K562 (cell line): ENCODE data around the gene TMED6. TPM values are rescaled to one million over a fixed set of nuclear protein-coding genes. Genes with fewer than 3 reads are reported as not detected.

Experiments used
- ARID2 ChIP-seq: fragments of 450-650 bp; IDR thresholded peaks from 2 replicates; pipeline ENCODE4 v1.6.1; 2017; ENCODE audit warnings: antibody characterized with exemption, mild to moderate bottlenecking
- C11orf30 ChIP-seq: fragments of 450-650 bp; IDR thresholded peaks from 2 replicates; pipeline ENCODE4 v1.6.1; 2016; ENCODE audit warnings: low read depth, mild to moderate bottlenecking
- CREB1 ChIP-seq, 2 experiments: sonication (generic) in 1 of 2; formaldehyde crosslinking in 1 of 2; IDR thresholded peaks; 2 replicates each; pipeline versions ENCODE4 v1.6.1 to v1.8.0; 2012 to 2022; ENCODE audit warnings: inconsistent platforms in 1 of 2, mild to moderate bottlenecking in 1 of 2, missing genetic modification reagents in 1 of 2, moderate library complexity in 1 of 2
- CSDE1 ChIP-seq, 2 experiments: fragments of 450-650 bp; IDR thresholded peaks; 2 replicates each; pipeline ENCODE4 v1.6.1; 2016; ENCODE audit warnings: mild to moderate bottlenecking in 1 of 2
- EWSR1 ChIP-seq: fragments of 450-650 bp; IDR thresholded peaks from 2 replicates; pipeline ENCODE4 v1.6.1; 2018; ENCODE audit warnings: borderline replicate concordance, mild to moderate bottlenecking, low read depth, moderate library complexity; ENCODE audit not compliant: partially characterized antibody
- FOXM1 ChIP-seq, 2 experiments: fragments of 450-650 bp in 1 of 2; sonication (generic) in 1 of 2; formaldehyde crosslinking in 1 of 2; IDR thresholded peaks; 2 replicates each; pipeline versions ENCODE4 v1.6.1 to v1.9.0; 2017 to 2022; ENCODE audit warnings: low read depth in 2 of 2, mild to moderate bottlenecking in 2 of 2, missing genetic modification reagents in 1 of 2, moderate library complexity in 1 of 2
- HEY1 ChIP-seq: fragments of 250-450 bp; sonication (Bioruptor Pico); IDR thresholded peaks from 2 replicates; pipeline ENCODE4 v1.5.0; 2020; ENCODE audit warnings: mild to moderate bottlenecking, moderate library complexity, borderline replicate concordance
- KDM1A ChIP-seq, 2 experiments: fragments of 450-650 bp; IDR thresholded peaks; 2 replicates each; pipeline ENCODE4 v1.6.1; 2016; ENCODE audit warnings: mild to moderate bottlenecking in 2 of 2
- NRF1 ChIP-seq, 2 experiments: fragments of 450-650 bp; IDR thresholded peaks in 1 of 2; conservative IDR thresholded peaks in 1 of 2; 2 replicates each; pipeline ENCODE4 v1.6.1; 2014; ENCODE audit warnings: mild to moderate bottlenecking in 2 of 2
- PTTG1 ChIP-seq: fragments of 450-650 bp; IDR thresholded peaks from 2 replicates; pipeline ENCODE4 v1.6.1; 2016; ENCODE audit warnings: low read depth, mild to moderate bottlenecking, missing genetic modification characterization, missing compliant biosample characterization
- RBFOX2 ChIP-seq: fragments of 200-400 bp; formaldehyde crosslinking; IDR thresholded peaks from 2 replicates; pipeline ENCODE4 v1.6.1; 2017; ENCODE audit warnings: low read depth, mild to moderate bottlenecking, low read length, moderate library complexity
- RBM25 ChIP-seq: fragments of 200-400 bp; formaldehyde crosslinking; IDR thresholded peaks from 2 replicates; pipeline ENCODE4 v1.6.1; 2018; ENCODE audit warnings: low read length, low read depth, moderate library complexity; ENCODE audit not compliant: severe bottlenecking
- SP1 ChIP-seq: sonication (generic); formaldehyde crosslinking; IDR thresholded peaks from 2 replicates; pipeline ENCODE4 v1.8.1; 2022; ENCODE audit warnings: mild to moderate bottlenecking, missing genetic modification reagents
- SREBF1 ChIP-seq: fragments of 150-350 bp; IDR thresholded peaks from 2 replicates; pipeline ENCODE4 v1.6.1; 2014; ENCODE audit warnings: antibody characterized with exemption, low read depth, low read length, borderline replicate concordance
- TCF3 ChIP-seq: sonication (generic); formaldehyde crosslinking; IDR thresholded peaks from 2 replicates; pipeline ENCODE4 v1.4.0; 2020; ENCODE audit warnings: mild to moderate bottlenecking, missing genetic modification reagents
- ZNF197 ChIP-seq: fragments of 200-800 bp; sonication (Bioruptor generic); IDR thresholded peaks from 2 replicates; pipeline ENCODE4 v1.6.1; 2016; ENCODE audit warnings: low read depth, missing genetic modification characterization, missing compliant biosample characterization
- ZNF318 ChIP-seq, 2 experiments: fragments of 450-650 bp; IDR thresholded peaks; 2 replicates each; pipeline ENCODE4 v1.6.1; 2016; ENCODE audit warnings: mild to moderate bottlenecking in 2 of 2, borderline replicate concordance in 1 of 2, low read depth in 1 of 2, moderate library complexity in 1 of 2
- ZNF408 ChIP-seq: fragments of 250-450 bp; sonication (Bioruptor Pico); IDR thresholded peaks from 2 replicates; pipeline ENCODE4 v1.4.0; 2020; ENCODE audit warnings: low read depth, mild to moderate bottlenecking, moderate library complexity
- ZNF696 ChIP-seq: fragments of 250-450 bp; sonication (Bioruptor Pico); conservative IDR thresholded peaks from 2 replicates; pipeline ENCODE4 v1.4.0; 2020; ENCODE audit warnings: mild to moderate bottlenecking, moderate library complexity
- polyA plus RNA-seq, 8 experiments: library from polyadenylated mRNA; depleted of rRNA in 4 of 8; stranded (reverse) in 5 of 8; unstranded in 3 of 8; fragments of >200 nt; fragmentation: Nextera tagmentation in 2 of 8; fragmentation: Illumina TruSeq in 1 of 8; extraction: Ambion mirVana in 2 of 8; extraction: Trizol in 1 of 8; gene quantifications; 2 replicates each; pipeline versions ENCODE4 v1.2.1 to v1.2.3, GENCODE V29; 2011 to 2014; ENCODE audit warnings: inconsistent platforms in 1 of 8, missing spikeins in 1 of 8
- total RNA-seq, 7 experiments: library from RNA; depleted of rRNA in 6 of 7; stranded (reverse); fragments of >200 nt in 6 of 7; fragmentation: Illumina TruSeq in 2 of 7; extraction: Trizol in 2 of 7; gene quantifications; 2 replicates each; pipeline versions ENCODE4 v1.2.1 to v1.2.3, GENCODE V29; 2011 to 2021; ENCODE audit warnings: low replicate concordance in 1 of 7

TMED6 gene
- total and polyA plus RNA-seq, 9 of the 15 experiments (the other 6 are each of a cell fraction or from before 2014, with no cell fraction given): 0.14 to 0.45 (median 0.25) TPM; not detected in 2

- TF ChIP-seq FOXM1 (IDR thresholded peaks at IDR 0.05; ENCODE audit: low read depth) (peak; percentile 62), FOXM1 (CRISPR knock-in tag; IDR thresholded peaks at IDR 0.05; ENCODE audit: low read depth) (0 out of 2 replicates have a peak, but pooled peaks have one; percentile 79), ZNF408 (CRISPR knock-in tag) (no peak), EWSR1 (no peak), ZNF318 (IDR thresholded peaks at IDR 0.05; ENCODE audit: borderline replicate concordance in 1 of 2, low read depth in 1 of 2) (0 out of 4 replicates have a peak, but pooled peaks of 1 of the 2 experiments have one; percentile 34), HEY1 (CRISPR knock-in tag) (no peak), ZNF696 (CRISPR knock-in tag) (no peak), KDM1A (IDR thresholded peaks at IDR 0.05) (no peak), SREBF1 (no peak), C11orf30 (peak; percentile 97), ZNF197 (CRISPR knock-in tag) (no peak), PTTG1 (tag) (no peak), NRF1 (conservative IDR thresholded peaks at IDR 0.05 in 1 of 2, IDR thresholded peaks at IDR 0.05 in 1 of 2) (peak; percentile 78 to 81), SP1 (peak; percentile 73; the same call in 1 of the 2 replicates), RBFOX2 (peak; percentile 96), ARID2 (no peak), CSDE1 (IDR thresholded peaks at IDR 0.05) (no peak), RBM25 (no peak), TCF3 (CRISPR knock-in tag) (no peak), CREB1 (IDR thresholded peaks at IDR 0.05) (peak; percentile 88), CREB1 (CRISPR knock-in tag; IDR thresholded peaks at IDR 0.05) (peak; percentile 93)
Measured at GRCh38 chr16:69339289-69340094, 12.1 kb downstream of the TMED6 start, which contains the start of the genes COG8 and NIP7 (continued).
